H1 (cell line): ENCODE results near the gene IDE. TPM values are rescaled to one million over a fixed set of nuclear protein-coding genes. Genes with fewer than 3 reads are reported as not detected.

Experiments used
- CTCF ChIA-PET: fragments of 300-600 bp; sonication (Branson Sonifier 250); formaldehyde crosslinking; loops from one replicate; lab custom pipeline; 2021; ENCODE audit not compliant: partially characterized antibody; lab: Charles Lee
- POLR2A ChIA-PET: fragments of 300-600 bp; sonication (Branson Sonifier 250); formaldehyde crosslinking; loops from one replicate; lab custom pipeline; 2021; ENCODE audit warnings: inconsistent platforms; ENCODE audit not compliant: partially characterized antibody; lab: Charles Lee
- DNase-seq, 2 experiments: peaks; one replicate each; pipeline versions ENCODE4 v3.0.0 to v3.0.0-alpha.2; 2010 to 2022; ENCODE audit warnings: low spot score in 2 of 2, low read depth in 1 of 2, mixed read lengths in 1 of 2
- FAIRE-seq: peaks from 2 replicates; lab custom pipeline; 2011; peaks lifted over from hg19 to GRCh38; lab: Jason Lieb, UNC
- H2AFZ ChIP-seq: 2 replicates; pipeline ENCODE4 v1.8.1; 2012; ENCODE audit warnings: low read length, inconsistent platforms
- H2AK5ac ChIP-seq: 2 replicates; pipeline ENCODE4 v1.6.1; 2013; ENCODE audit warnings: low read depth, low read length
- H2BK120ac ChIP-seq: replicated peaks from 2 replicates; pipeline ENCODE3; 2013; ENCODE audit warnings: low read depth, low read length, inconsistent platforms
- H2BK12ac ChIP-seq: 2 replicates; pipeline ENCODE4 v1.6.1; 2013; ENCODE audit warnings: low read depth, low read length
- H2BK15ac ChIP-seq: 2 replicates; pipeline ENCODE4 v1.6.1; 2013; ENCODE audit warnings: low read length
- H2BK20ac ChIP-seq: 2 replicates; pipeline ENCODE4 v1.6.1; 2013; ENCODE audit warnings: low read length
- H2BK5ac ChIP-seq: 2 replicates; pipeline ENCODE4 v1.6.1; 2013; ENCODE audit warnings: low read depth, low read length
- H3K14ac ChIP-seq: 2 replicates; pipeline ENCODE4 v1.6.1; 2013; ENCODE audit warnings: inconsistent platforms; ENCODE audit not compliant: insufficient read length
- H3K18ac ChIP-seq: 2 replicates; pipeline ENCODE4 v1.6.1; 2013; ENCODE audit warnings: low read length; ENCODE audit errors: extremely low read depth
- H3K23ac ChIP-seq: 2 replicates; pipeline ENCODE4 v1.6.1; 2013; ENCODE audit warnings: inconsistent platforms; ENCODE audit not compliant: insufficient read length
- H3K23me2 ChIP-seq: 2 replicates; pipeline ENCODE4 v1.6.1; 2013; ENCODE audit warnings: low read depth, low read length
- H3K27ac ChIP-seq: 2 replicates; pipeline ENCODE4 v1.6.1; 2011; ENCODE audit warnings: low read depth, low read length, inconsistent platforms
- H3K27me3 ChIP-seq, 4 experiments: replicated peaks in 1 of 4; 1 replicate in 1 of 4; 2 replicates in 3 of 4; pipeline versions ENCODE4 v1.6.1 to v1.8.1; 2011 to 2013; ENCODE audit warnings: low read length in 3 of 4, mild to moderate bottlenecking in 3 of 4, inconsistent platforms in 2 of 4, mixed read lengths in 2 of 4, moderate library complexity in 1 of 4; ENCODE audit not compliant: control insufficient read depth in 3 of 4, insufficient read depth in 3 of 4; ENCODE audit errors: extremely low read depth in 1 of 4
- H3K36me3 ChIP-seq, 4 experiments: 2 replicates each; pipeline versions ENCODE4 v1.6.1 to v1.8.1; 2011 to 2013; ENCODE audit warnings: mild to moderate bottlenecking in 4 of 4, low read length in 3 of 4, moderate library complexity in 2 of 4, control low read depth in 1 of 4, inconsistent platforms in 1 of 4; ENCODE audit not compliant: insufficient read depth in 4 of 4, control insufficient read depth in 2 of 4
- H3K4ac ChIP-seq: replicated peaks from 2 replicates; pipeline ENCODE3; 2013; ENCODE audit warnings: low read length, low read depth, mixed read lengths, inconsistent platforms; ENCODE audit not compliant: insufficient read length
- H3K4me1 ChIP-seq, 4 experiments: replicated peaks in 1 of 4; 1 replicate in 1 of 4; 2 replicates in 3 of 4; pipeline versions ENCODE4 v1.6.1 to v1.8.1; 2011 to 2013; ENCODE audit warnings: low read length in 3 of 4, inconsistent platforms in 2 of 4, mixed read lengths in 1 of 4; ENCODE audit not compliant: insufficient read depth in 4 of 4, control insufficient read depth in 3 of 4
- H3K4me2 ChIP-seq, 2 experiments: 2 replicates each; pipeline versions ENCODE4 v1.6.1 to v1.8.1; 2011 to 2013; ENCODE audit warnings: low read depth in 2 of 2, low read length in 2 of 2, control low read depth in 1 of 2, inconsistent platforms in 1 of 2, mild to moderate bottlenecking in 1 of 2; ENCODE audit not compliant: insufficient read depth in 1 of 2
- H3K4me3 ChIP-seq, 4 experiments: fragments of 200-600, 300-600 bp in 1 of 4; sonication (generic), shearing (Covaris generic), sonication (Bioruptor Twin) in 1 of 4; 2 replicates each; pipeline versions ENCODE4 v1.5.1 to v1.8.1; 2011 to 2016; ENCODE audit warnings: low read length in 4 of 4, low read depth in 3 of 4, control low read depth in 2 of 4, inconsistent platforms in 2 of 4, mild to moderate bottlenecking in 2 of 4, mixed read lengths in 1 of 4, moderate library complexity in 1 of 4; ENCODE audit not compliant: insufficient read depth in 2 of 4; ENCODE audit errors: extremely low read depth in 1 of 4
- H3K56ac ChIP-seq: replicated peaks from 2 replicates; pipeline ENCODE3; 2013; ENCODE audit warnings: low read depth, mild to moderate bottlenecking, mixed read lengths, low read length, inconsistent platforms; ENCODE audit not compliant: insufficient read length
- H3K79me1 ChIP-seq: 2 replicates; pipeline ENCODE4 v1.6.1; 2013; ENCODE audit warnings: low read depth, low read length, control low read depth
- H3K79me2 ChIP-seq, 2 experiments: 2 replicates each; pipeline versions ENCODE4 v1.6.1 to v1.8.1; 2012 to 2013; ENCODE audit warnings: low read length in 2 of 2, mild to moderate bottlenecking in 2 of 2, inconsistent platforms in 1 of 2; ENCODE audit not compliant: insufficient read depth in 2 of 2, control insufficient read depth in 1 of 2
- H3K9ac ChIP-seq, 4 experiments: replicated peaks in 1 of 4; 1 replicate in 1 of 4; 2 replicates in 3 of 4; pipeline versions ENCODE4 v1.6.1 to v1.8.1; 2011 to 2013; ENCODE audit warnings: low read depth in 3 of 4, low read length in 3 of 4, control low read depth in 2 of 4, mild to moderate bottlenecking in 2 of 4, moderate library complexity in 2 of 4, inconsistent platforms in 1 of 4; ENCODE audit errors: extremely low read depth in 1 of 4
- H3K9me3 ChIP-seq, 2 experiments: 2 replicates each; pipeline versions ENCODE4 v1.6.1 to v1.8.1; 2012 to 2013; ENCODE audit warnings: mild to moderate bottlenecking in 2 of 2, moderate library complexity in 2 of 2, control low read depth in 1 of 2, inconsistent platforms in 1 of 2, low read depth in 1 of 2, low read length in 1 of 2, mixed read lengths in 1 of 2; ENCODE audit not compliant: insufficient read depth in 2 of 2
- H4K20me1 ChIP-seq, 2 experiments: replicated peaks in 1 of 2; 2 replicates each; pipeline versions ENCODE3 to v1.8.1; 2011 to 2013; ENCODE audit warnings: inconsistent platforms in 2 of 2, low read length in 2 of 2, mild to moderate bottlenecking in 1 of 2; ENCODE audit not compliant: insufficient read depth in 2 of 2, control insufficient read depth in 1 of 2
- H4K5ac ChIP-seq: 2 replicates; pipeline ENCODE4 v1.6.1; 2013; ENCODE audit warnings: low read length, low read depth, mixed read lengths, inconsistent platforms; ENCODE audit not compliant: insufficient read length
- H4K8ac ChIP-seq: 2 replicates; pipeline ENCODE4 v1.8.0; 2013; ENCODE audit warnings: mild to moderate bottlenecking, moderate library complexity, low read length, inconsistent platforms; ENCODE audit not compliant: insufficient read depth; ENCODE audit errors: extremely low read depth
- H4K91ac ChIP-seq: replicated peaks from 2 replicates; pipeline ENCODE3; 2013; ENCODE audit warnings: low read length, mixed read lengths, inconsistent platforms; ENCODE audit not compliant: insufficient read length
- FOSL1 ChIP-seq: IDR thresholded peaks from 2 replicates; pipeline ENCODE4 v1.6.1; 2011; ENCODE audit warnings: mild to moderate bottlenecking, low read depth, low read length, moderate library complexity; ENCODE audit not compliant: insufficient read depth
- WGBS, 2 experiments: shearing (Covaris generic) in 1 of 2; methylation state at CpG; one replicate each; pipeline versions ENCODE4 v1.1.6 to v1.1.7; 2013 to 2015; ENCODE audit warnings: low lambda C conversion rate in 2 of 2, mixed read lengths in 2 of 2, inconsistent platforms in 1 of 2, low coverage in 1 of 2, missing lambda C conversion rate in 1 of 2; ENCODE audit not compliant: insufficient replicate concordance in 2 of 2, insufficient coverage in 1 of 2, insufficient read length in 1 of 2; ENCODE audit errors: extremely low coverage in 1 of 2, missing lambda C conversion rate in 1 of 2; 5-methylcytosine and 5-hydroxymethylcytosine counted together
- polyA plus RNA-seq, 7 experiments: library from polyadenylated mRNA; depleted of rRNA in 3 of 7; stranded (reverse) in 5 of 7; unstranded in 2 of 7; fragments of >200 nt in 5 of 7; fragments of 200-250 nt in 2 of 7; gene quantifications; 1 replicate in 5 of 7; 2 replicates in 1 of 7; 4 replicates in 1 of 7; pipeline versions ENCODE4 v1.2.1 to v1.2.3, GENCODE V29; 2011 to 2013; ENCODE audit warnings: missing spikeins in 2 of 7, mixed read lengths in 2 of 7
- total RNA-seq: library from RNA; stranded (reverse); fragmentation: NEBNext Ultra II Directional; extraction: Animal tissue kit (Norgen Biotek cat#: 25700); gene quantifications from 2 replicates; pipeline ENCODE4 v1.2.1, GENCODE V29; 2021

The IDE gene
- total and polyA plus RNA-seq, 2 of the 8 experiments (the other 6 are each of a cell fraction or from before 2014, with no cell fraction given), result 12.7 to 52.7 TPM

GRCh38 chr10:92463582-92463981 is 110.3 kb downstream of the IDE start:
- CTCF ChIA-PET, result interaction anchor here (0.9 to 1.3 kb wide), 3 partner anchors 281 to 375 kb away, joined by 3 to 4 read pairs (median 4); no protein-coding TSS in a partner anchor
- Histone ChIP-seq H3K79me1 (no peaks in the 10 kb centered on the region), H2BK120ac (no peak overlapping the region), H2BK15ac (no peak overlapping the region), H3K23ac (no peak overlapping the region), H3K4me2 (no peak overlapping the region), H2BK20ac (no peak overlapping the region), H3K9ac (no peak overlapping the region), H2AK5ac (no peak overlapping the region), H3K36me3 (peaks cover 2 to 30% (median 13%) of the 10 kb centered on the region in 4 experiments; a peak in 6 of 8 replicates), H3K4me3 (no peak overlapping the region)
- DNase-seq, result no peak
- POLR2A ChIA-PET, result interaction anchor here (0.6 kb wide), 1 partner anchor 27 kb away, joined by 3 read pairs; no protein-coding TSS in a partner anchor
- no peak for TF ChIP-seq FOSL1
- TF ChIP-seq, all 59 proteins: peak for 0
- H3K79me2 ChIP-seq, result no peaks in the 10 kb centered on the region
- no peak for FAIRE-seq
- no peak overlapping the region for H2BK12ac ChIP-seq
- no peaks in the 10 kb centered on the region for H3K27me3 ChIP-seq
- no peak overlapping the region for H2AFZ ChIP-seq
- no peak overlapping the region for H3K27ac ChIP-seq
- no peak overlapping the region for H4K91ac ChIP-seq
- H3K18ac ChIP-seq, result no peak overlapping the region
- WGBS, 2 experiments, result 94% methylated on average over 5 of the region's 5 CpGs; no CpG with 5 or more reads in 1 of the 2 experiments
- H3K4ac ChIP-seq, result no peak overlapping the region
- H3K4me1 ChIP-seq, result no peaks in the 10 kb centered on the region
- H3K9me3 ChIP-seq, result no peaks in the 10 kb centered on the region
- no peaks in the 10 kb centered on the region for H3K23me2 ChIP-seq
- H2BK5ac ChIP-seq, result no peak overlapping the region
- H4K20me1 ChIP-seq, result no peaks in the 10 kb centered on the region
- H4K8ac ChIP-seq, result no peak overlapping the region
- H3K56ac ChIP-seq, result no peak overlapping the region
- no peak overlapping the region for H4K5ac ChIP-seq
- no peak overlapping the region for H3K14ac ChIP-seq
